NCI-H748 (cell line): ENCODE measurements around the gene GNG4.
A peak's percentile ranks its signal among the peaks of the same experiment; 100 is the strongest.

Source experiments
- DNase-seq: peaks from one replicate; lab custom pipeline; 2025; ENCODE audit not compliant: unreplicated experiment; lab: John Stamatoyannopoulos, UW

GNG4 gene

DNA sequence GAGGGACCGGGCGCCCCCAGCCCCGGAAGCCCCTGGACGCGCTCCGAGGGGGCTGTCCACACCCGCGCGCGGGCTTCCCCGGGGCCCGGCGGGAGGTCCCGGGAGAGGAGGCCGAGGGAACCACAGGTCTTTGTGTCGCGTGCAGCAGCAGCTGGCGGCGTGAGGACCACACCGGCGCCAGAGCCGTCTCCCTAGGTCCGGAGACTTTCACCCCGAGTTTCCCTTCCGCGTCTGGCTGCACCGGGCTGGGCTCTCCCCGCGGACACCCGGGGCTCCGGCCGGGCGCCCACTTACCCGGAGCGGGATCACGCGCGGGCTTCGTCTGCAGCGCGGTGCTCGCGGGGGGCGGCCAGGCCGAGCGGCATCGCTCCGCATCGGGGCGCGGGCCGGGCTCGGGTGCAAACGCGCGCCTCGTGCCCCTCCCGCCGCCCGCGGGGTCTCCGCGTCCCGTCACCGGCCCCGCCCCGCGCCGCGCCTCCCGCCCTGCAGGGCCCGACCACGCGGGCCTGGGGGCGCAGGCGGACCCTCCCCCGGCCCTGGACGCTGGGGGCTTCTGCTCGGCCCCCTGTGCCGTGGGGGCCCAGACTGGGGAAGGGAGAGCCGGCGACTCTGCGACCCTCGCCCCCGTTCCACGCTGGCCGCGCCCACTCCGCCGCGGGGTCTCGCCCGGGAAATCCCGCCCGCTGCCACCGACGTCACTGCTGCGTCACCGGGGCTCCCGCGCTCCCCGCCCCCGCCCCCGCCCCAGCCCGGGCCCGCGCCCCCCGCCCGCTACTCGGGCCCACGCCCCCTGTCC lies at the start of gene GNG4:
TSS of gene GNG4 (minus strand) at position 417 of the 796 bp plus-strand sequence. CDS start 65,946 bp downstream, outside the sequence.
- DNase-seq = peak; percentile 78

DNA sequence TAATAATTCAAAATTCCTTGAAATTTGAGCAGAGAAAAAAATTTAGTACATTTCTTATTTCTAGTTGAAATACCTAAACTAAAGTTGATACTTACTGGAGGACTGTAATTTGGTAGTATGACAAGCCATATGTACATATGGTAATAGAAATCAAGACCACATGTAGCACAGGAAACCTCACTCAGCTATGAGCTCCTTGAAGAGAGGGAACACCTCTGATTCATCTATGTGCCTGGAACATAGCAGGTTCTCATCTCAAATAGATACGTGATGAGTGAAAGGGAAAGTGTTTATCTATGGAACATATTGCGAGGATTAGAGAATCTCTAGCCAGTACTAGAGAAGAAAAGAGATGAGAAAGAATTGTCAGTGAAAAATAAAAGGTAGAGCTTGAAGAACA lies 47.9 kb upstream of the GNG4 start:
- DNase-seq = no peak

DNA sequence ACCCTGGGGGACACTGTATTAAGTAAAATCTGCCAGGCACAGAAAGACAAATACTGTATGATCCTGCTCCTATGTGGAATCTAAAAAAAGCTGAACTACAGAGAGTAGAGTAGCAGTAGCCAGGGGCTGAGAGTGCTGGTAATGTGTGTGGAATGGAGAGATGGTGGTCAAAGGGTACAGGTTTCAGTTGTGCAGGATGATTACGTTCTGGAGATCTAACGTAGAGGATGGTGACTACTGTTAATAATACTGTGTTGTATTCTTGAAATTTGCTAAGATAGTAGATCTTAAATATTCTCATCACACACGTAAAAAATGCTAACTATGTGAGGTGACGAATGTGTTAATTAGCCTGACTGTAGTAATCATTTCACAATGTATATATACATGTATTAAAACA lies 39.8 kb upstream of the GNG4 start:
- no peak for DNase-seq

DNA sequence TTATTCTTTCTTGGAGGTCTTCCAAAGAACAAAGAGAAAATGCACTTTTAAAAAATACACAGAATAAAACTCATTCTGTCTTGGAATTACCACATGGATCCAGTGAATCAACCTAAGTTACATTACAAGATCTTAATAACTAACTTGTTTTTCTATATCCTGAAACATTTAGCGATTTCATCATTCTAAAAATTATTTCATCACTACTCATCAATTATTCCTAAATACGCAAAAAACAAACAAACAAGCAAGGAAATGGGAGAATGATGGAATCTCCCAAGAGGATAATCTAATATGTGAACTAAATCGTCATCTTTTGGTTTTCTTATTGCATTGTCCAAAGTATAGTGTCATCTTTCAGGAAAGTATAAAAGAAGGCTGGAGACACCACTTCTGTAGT lies 38.5 kb upstream of the GNG4 start:
- DNase-seq = no peak

DNA sequence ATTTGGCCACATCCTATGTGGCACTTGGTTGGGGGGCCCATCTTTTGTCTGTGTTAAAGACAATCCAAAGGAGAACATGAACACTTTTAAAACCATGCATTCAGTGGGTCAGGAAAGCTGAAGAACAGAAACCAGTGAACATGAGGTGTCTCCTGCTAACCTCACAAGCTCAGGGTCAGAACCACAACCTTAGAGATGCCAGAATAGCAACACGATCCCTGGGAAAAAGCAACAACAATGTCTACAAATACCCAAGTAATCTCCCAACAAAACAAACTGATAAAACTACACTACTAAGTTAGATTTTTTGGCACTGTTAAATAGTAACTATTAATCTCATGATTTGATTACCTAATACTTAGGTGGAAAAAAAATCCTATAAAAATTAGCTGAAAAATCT lies 34.1 kb upstream of the GNG4 start:
- DNase-seq = no peak

DNA sequence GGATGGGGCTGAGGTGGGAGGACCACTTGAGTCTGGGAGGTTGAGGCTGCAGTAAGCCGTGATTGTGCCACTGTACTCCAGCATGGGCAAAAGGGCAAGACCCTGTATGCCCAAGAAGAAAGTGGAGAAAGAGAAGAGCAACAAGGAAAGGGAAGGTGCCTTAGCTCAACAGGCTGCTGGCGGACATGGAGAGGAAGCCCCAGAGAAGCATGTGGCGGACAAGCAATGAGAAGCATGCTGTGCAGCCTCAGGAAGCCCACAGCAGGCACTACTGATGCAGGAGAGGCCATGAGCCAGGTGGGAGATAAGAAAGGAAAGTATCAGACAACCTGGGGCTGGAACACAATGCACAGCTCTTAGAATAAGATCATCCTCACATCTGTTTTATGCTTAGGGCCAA lies 32.6 kb upstream of the GNG4 start:
- no peak for DNase-seq

DNA sequence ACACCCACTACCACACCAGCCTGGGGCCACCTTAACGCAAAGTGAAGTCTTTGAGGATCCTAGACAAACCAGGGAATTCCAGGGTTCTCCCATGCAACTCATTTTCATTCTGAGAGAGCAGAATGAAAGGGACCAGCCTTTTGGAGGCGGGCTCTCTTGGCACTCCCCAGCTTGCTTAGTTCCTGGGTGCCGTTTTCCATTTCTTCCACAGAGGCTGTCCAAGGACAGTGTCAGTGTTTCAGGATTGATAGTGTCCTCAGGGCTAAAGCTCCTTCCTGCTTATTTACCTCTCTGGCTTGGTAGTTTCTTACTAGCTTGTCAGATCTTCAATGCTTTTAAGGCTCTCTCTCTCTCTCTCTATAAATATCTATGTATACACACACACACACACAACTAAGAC lies 30.1 kb upstream of the GNG4 start:
- DNase-seq = no peak

DNA sequence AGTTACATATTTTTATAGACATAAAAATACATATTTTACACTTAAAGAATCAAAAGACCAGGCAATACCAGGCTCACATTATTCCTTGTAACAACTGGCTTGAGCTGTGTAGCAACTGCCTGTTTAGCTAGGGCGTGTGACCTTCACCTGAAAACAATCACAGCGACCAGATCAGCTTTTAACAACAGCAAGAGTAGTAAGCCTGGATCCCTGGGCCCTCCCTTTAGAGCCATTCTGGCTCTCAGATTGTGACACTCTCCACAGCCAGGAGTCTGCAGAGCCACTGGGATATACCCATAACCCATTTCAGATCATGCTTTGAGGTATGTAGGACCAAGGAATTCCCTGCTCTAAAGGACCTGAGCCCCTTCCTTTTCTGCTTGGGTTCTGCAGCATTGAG lies 29.4 kb upstream of the GNG4 start:
- DNase-seq = no peak

DNA sequence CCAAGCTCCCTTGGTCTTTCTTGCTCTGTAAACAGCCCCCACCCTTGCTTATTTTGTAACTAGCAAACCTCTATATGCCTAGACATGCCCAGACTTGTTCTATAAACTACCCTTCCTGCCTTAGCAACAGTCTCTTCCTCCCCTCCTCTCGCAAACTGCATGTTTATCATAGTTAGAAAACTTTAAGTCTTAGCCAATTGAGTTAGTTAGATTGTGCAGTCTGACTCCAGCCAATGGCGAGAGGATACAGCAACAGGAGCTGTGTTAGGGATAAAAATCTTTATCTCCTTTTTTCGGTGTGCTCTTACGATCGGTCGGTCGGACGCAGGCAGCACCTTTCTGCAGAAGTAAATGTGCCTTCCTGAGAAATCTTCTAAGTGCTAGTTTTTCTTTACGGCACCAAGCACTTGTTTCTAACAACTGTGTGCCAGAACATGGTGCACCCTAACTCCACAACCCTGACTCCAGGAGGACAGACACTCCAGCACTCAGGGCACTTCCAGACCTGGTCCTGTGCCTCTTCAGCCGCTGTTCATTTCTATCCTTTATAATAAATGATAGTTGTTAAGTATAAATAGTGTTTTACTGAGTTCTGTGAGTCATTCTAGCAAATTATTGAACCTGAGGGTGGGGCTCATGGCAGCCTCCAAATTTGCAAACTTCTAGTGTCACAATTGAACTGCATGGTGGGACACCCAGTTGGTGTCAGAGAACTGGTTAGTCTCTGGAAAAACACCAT lies 25.7 kb upstream of the GNG4 start:
- peak; percentile 53 for DNase-seq

DNA sequence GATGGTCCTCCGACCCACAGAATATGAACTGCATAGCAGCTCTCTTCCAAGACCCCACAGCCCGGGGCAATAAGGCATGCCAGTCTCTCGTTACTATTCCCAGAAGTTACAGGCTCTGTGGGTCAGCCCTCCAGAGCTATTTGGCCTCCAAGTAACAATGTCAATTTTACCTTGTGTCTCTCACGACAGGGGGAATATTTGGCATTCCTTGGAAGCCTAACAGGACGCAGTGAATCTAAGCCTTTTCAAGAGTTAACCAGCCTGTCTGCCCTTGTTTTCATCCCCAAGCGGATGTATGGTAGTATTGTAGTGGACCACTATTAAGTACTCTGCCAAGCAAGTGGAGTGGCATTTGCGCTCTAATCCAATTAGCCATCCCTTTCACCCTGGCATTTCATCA lies 24.4 kb upstream of the GNG4 start:
- peak; percentile 37 for DNase-seq

DNA sequence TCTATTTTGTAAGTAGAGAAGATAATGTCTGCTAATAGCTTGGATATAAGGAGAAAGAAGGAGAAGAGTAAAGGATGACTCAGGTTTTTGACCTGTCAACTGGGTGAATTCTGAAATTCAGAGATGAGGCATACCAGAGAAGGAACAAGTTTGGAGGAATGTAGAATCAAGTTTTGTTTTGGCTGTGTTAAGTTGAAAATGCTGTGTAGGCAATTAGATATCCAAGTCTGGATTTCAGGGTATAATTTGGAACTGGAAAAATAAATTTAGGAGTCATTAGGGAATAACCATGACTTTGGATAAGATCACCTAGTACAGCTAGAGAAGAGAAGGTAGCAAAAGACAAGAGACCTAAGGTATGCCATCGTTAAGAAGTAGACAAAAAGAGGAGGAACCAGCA lies 22.4 kb upstream of the GNG4 start:
- no peak for DNase-seq

DNA sequence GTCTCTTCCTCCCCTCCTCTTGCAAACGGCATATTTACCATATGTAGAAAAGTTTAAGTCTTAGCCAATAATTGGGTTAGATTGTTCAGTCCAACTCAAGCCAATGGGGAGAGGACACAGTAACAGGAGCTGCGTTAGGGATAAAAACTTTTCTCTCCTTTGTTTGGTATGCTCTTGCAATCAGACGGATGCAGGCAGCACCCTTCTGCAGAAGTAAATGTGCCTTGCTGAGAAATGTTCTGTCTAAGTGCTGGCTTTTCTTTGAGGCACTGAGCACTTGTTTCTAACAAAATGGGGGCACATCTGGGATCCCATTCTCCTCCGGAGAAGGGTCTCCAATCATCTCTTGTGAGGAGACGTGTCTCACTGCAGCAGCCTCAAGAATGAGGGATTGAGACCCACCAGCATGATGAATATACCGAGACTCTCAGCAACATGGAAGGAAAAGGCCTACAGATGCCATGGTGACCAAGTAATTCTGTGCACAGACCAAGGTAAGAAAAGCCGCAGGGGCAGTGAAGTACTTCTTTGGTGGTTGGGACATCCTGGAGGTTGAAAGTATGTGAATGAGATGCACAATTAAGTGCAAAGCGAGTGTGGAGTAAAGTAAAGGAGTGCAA lies 20.7 kb upstream of the GNG4 start:
- no peak for DNase-seq

DNA sequence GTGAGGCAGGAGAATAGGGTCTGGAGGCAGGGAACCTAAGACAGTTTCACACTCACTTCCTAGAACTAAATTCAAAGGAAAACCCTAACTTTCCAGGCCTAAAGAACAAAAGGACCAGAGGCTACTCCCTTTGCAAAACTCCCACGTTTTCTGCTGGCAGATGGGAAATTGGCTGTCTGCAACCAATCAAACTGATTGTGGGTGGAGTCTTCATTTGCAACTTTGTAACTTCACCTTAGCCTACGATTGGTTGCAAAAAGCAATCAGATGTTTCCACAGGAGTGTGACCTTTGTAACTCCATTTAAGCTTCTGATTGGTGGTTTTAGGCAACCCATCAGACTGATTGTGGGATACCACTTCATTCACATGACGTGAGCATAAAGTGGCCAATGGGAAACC lies 19.7 kb upstream of the GNG4 start:
- no peak for DNase-seq

DNA sequence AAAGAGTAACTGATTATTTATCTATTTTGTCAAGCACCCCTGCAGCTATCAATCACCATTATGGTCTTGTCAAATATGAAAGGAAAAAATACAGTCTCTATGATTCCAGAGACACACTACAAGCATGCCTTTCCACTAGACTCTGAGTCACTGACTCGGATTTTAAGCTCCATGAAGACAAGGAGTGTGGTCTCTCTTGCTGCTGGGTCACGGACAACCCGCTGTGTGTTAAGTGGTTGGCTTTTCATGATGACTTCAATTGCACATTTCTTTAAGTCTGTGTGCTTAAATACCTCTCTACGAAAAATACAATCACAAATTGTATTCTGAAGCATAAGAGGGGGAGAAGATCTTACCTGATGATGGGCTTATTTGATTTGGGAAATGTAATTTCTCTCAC lies 14.0 kb upstream of the GNG4 start:
- no peak for DNase-seq

DNA sequence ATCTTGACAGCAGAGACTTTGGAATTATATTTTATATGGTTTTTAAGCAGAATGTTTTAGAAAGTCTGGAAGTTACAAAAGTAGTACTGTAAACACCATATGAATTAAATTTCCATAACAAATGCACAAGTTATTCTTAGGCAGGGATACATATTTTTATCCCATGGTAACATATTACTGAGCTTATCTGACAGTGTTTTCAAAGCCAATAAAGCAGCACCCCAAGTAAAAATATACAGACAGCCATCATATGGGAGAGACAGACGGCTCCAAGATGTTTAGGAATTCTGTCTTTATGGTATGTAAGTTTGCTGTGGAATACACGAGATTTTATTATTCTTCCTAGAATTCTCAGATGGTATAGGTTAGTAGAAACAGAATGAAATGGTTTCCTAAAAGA lies 12.0 kb upstream of the GNG4 start:
- DNase-seq = no peak

DNA sequence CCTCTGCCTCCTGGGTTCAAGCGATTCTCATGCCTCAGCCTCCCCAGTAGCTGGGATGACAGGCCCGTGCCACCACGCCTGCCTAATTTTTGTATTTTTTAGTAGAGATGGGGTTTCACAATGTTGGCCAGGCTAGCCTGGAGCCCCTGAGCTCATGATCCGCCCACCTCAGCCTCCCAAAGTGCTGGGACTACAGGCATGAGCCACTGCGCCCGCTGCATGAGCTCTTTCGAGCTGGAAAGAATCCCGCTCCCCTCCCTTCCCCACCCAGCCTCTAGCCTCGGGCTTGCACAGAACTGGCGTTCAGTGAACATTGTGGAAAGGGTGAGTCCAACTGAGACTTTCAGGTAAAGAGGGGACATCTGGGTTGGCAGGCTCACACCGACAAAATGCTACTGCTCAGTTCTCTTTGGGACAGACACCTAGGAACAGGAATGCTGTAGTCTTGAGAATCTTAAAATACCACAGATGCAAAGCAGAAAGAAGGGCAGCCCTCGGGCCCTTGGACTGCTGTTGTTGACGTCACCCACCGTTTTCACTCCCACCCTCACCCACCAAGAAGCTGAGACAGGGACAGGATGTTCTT lies 9.7 kb upstream of the GNG4 start:
- DNase-seq = no peak

DNA sequence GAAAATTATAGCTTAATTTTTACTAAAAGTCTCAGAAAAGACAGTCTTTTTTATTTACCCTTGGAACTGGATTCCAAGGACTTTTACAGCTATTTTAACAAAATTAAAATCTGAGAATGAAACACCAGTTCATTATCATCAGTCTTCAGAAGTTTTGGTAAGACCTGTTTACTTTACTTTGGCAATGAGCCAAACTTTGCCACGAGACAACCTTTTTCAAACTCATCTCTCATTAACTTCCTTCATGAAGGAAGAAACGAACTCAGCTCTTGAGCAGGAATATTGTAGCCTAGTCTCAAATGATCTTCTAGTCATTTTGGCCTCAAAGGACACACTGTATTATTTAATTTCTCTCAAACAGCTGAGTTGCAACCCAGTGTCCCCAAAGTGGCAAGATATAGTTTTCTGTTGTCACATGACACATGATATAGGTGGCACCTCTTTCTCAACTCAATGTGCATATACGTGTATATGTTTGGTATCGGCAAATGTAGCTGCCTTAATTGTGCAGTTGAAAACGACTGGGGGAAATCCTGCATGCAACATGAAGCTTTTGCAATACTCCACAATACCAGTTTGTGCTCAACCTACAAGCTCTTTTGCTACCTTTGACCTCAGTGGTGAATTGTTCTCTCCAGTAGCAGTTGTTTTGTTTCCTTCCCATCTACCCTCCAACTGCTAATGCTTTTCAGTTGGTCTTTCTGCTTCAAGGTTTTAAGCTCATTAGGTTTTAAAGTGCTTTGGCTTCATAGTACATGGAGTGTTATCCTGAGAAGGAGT lies 8.4 kb upstream of the GNG4 start:
- DNase-seq = no peak

DNA sequence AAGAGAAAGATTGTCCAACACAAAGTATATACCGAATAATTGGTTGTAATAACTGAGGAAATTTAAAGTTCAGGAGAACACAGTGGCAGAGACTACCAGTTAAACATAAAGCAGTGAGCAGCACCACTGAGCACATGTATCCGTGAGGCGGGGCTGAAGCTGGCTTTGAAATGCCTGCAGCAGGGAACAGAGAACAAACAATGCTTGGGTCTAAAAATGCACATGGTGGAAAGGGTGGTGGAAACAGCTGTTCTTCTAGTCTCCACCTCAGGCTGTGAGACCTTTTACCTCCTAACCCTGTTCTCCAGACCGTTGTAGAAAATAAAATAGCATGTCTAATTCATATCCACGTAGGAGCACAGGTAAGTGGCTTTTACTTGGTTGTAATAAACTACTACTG lies 7.7 kb upstream of the GNG4 start:
- peak; percentile 28 for DNase-seq

DNA sequence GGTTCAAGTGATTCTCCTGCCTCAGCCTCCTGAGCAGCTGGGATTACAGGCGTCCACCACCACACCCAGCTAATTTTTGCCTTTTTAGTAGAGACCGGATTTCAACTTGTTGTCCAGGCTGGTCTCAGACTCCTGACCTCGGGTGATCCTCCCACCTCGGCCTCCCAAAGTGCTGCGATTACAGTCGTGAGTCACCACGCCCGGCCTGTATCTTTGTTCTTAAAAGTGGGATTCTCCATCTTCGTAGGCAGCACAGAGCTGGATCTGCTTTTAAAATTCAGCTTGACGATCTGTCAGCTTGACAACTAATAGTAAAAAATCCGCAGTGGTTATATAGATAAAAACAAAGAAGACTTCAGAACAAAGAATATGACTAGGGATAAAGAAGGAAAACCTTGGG lies 2.8 kb upstream of the GNG4 start:
- no peak for DNase-seq

DNA sequence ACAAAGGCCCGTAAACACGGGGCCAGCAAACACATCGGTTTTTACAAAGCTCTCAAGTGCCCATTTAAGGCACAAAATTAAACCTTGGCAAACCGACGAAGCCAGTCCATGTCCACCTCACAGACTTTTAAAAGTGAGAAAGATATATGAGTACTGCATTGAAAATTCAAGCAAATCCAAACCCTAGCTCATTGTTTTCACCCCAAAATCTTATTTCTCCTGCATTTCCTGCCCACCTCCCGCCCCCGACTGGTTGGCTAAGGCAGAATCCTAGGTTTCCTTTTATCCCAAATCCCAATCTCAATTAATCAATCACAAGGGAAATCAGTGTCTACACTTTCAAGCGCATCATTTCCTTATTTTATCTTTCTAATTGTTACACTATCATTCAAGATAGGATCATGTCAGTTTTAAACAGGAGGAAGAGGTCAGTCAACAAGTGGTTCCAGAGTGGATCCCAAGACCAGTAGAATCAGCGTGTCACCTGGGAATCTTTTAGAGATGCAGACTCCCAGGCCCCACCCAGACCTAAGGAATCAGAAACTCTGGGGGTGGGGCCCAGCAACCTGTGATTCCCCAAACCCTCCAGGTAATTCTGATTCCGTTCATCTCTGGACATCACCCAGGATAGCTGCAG lies 1.7 kb upstream of the GNG4 start:
- DNase-seq = no peak
